MM.1S (cell line): ENCODE results near the gene TFDP2.

Source experiments
- DNase-seq: peaks from one replicate; pipeline ENCODE4 v3.0.0-alpha.2; 2015
- H2AFZ ChIP-seq: fragments of 300-600 bp; sonication (generic); 2 replicates; pipeline ENCODE4 v1.6.0; 2016; ENCODE audit warnings: antibody characterized with exemption, low read length
- H3F3A ChIP-seq: fragments of 300-600 bp; sonication (generic); 2 replicates; pipeline ENCODE4 v1.6.1; 2016; ENCODE audit warnings: mild to moderate bottlenecking, antibody characterized with exemption, low read length, moderate library complexity, mixed read lengths; ENCODE audit not compliant: insufficient read depth
- H3K27ac ChIP-seq: fragments of 300-600 bp; sonication (generic); 2 replicates; pipeline ENCODE4 v1.5.1; 2016; ENCODE audit warnings: mild to moderate bottlenecking, low read length
- H3K27me3 ChIP-seq: fragments of 300-600 bp; sonication (generic); replicated peaks from 2 replicates; pipeline ENCODE4 v1.6.0; 2016; ENCODE audit warnings: low read length; ENCODE audit not compliant: insufficient read depth
- H3K36me3 ChIP-seq: fragments of 300-600 bp; sonication (generic); replicated peaks from 2 replicates; pipeline ENCODE4 v1.6.1; 2016; ENCODE audit warnings: mild to moderate bottlenecking, low read length, mixed read lengths; ENCODE audit not compliant: insufficient read depth
- H3K4me1 ChIP-seq: fragments of 300-600 bp; sonication (generic); 2 replicates; pipeline ENCODE4 v1.6.1; 2016; ENCODE audit warnings: low read length, mixed read lengths
- H3K4me2 ChIP-seq: fragments of 300-600 bp; sonication (generic); 2 replicates; pipeline ENCODE4 v1.6.0; 2016; ENCODE audit warnings: low read depth, low read length
- H3K4me3 ChIP-seq: fragments of 300-600 bp; sonication (generic); 2 replicates; pipeline ENCODE4 v1.5.1; 2016; ENCODE audit warnings: low read length, mixed read lengths
- H3K79me2 ChIP-seq: fragments of 300-600 bp; sonication (generic); 2 replicates; pipeline ENCODE4 v1.6.1; 2016; ENCODE audit warnings: mixed run types, low read length, mixed read lengths
- H3K9ac ChIP-seq: fragments of 300-600 bp; sonication (generic); 2 replicates; pipeline ENCODE4 v1.6.1; 2016; ENCODE audit warnings: low read length, mixed read lengths
- H3K9me2 ChIP-seq: fragments of 300-600 bp; sonication (generic); replicated peaks from 2 replicates; pipeline ENCODE4 v1.6.1; 2016; ENCODE audit warnings: mild to moderate bottlenecking, low read length, mixed read lengths; ENCODE audit not compliant: insufficient read depth
- H3K9me3 ChIP-seq: fragments of 300-600 bp; sonication (generic); replicated peaks from 2 replicates; pipeline ENCODE4 v1.6.1; 2016; ENCODE audit warnings: mild to moderate bottlenecking, low read length, mixed read lengths; ENCODE audit not compliant: insufficient read depth
- H4K20me1 ChIP-seq: fragments of 300-600 bp; sonication (generic); 2 replicates; pipeline ENCODE4 v1.6.1; 2016; ENCODE audit warnings: mild to moderate bottlenecking, low read length, moderate library complexity, mixed read lengths; ENCODE audit not compliant: insufficient read depth
- EZH2 ChIP-seq: fragments of 300-600 bp; sonication (generic); optimal IDR thresholded peaks from 2 replicates; pipeline ENCODE3; 2017; ENCODE audit warnings: low read depth, mild to moderate bottlenecking, antibody characterized with exemption, low read length, mixed read lengths
- EZH2phosphoT487 ChIP-seq: fragments of 300-600 bp; sonication (generic); IDR thresholded peaks from 2 replicates; pipeline ENCODE4 v1.6.1; 2018; ENCODE audit warnings: antibody characterized with exemption, low read length
- TF ChIP-seq, protein P1 (sequence below): fragments of 300-600 bp; sonication (generic); IDR thresholded peaks from 2 replicates; pipeline ENCODE4 v1.5.1; 2016; ENCODE audit warnings: antibody characterized with exemption, low read length, mixed read lengths

The TFDP2 gene

DNA sequence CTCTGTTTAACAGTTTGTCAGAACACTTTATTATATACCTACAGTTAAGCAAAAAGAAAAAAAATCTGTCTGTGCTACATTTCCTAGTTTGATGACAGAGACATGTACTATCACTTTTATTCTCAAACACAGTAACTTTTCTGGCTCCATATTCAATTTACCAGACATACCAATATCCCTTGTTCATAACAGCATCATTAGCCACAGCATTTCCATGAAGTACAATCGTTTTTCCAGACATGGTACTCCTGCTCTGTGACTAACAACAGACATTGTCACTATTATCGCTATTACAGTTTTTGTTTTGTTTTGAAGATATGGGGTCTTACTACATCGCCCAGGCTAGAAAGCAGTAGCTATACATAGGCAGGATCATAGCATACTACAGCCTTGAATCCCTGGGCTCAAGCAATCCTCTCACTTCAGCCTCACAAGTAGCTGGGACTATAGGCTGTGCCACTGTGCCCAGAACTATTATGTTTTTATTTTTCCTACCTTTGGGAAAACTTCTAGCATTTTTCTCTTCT lies 14.5 kb downstream of the TFDP2 start:
- no peaks in the 10 kb centered on the region for H3F3A ChIP-seq
- H3K9me2 ChIP-seq = no peaks in the 10 kb centered on the region
- H3K36me3 ChIP-seq = no peaks in the 10 kb centered on the region
- no peak overlapping the region for H2AFZ ChIP-seq
- H3K9me3 ChIP-seq = no peaks in the 10 kb centered on the region
- H3K4me1 ChIP-seq = no peaks in the 10 kb centered on the region
- no peak overlapping the region for H3K4me2 ChIP-seq
- H3K27ac ChIP-seq = no peak overlapping the region
- DNase-seq = no peak
- no peaks in the 10 kb centered on the region for H4K20me1 ChIP-seq
- no peak overlapping the region for H3K4me3 ChIP-seq
- H3K9ac ChIP-seq = no peak overlapping the region
- no peaks in the 10 kb centered on the region for H3K79me2 ChIP-seq
- no peaks in the 10 kb centered on the region for H3K27me3 ChIP-seq
- TF ChIP-seq EZH2phosphoT487 = no peak
- TF ChIP-seq, protein P1, sequence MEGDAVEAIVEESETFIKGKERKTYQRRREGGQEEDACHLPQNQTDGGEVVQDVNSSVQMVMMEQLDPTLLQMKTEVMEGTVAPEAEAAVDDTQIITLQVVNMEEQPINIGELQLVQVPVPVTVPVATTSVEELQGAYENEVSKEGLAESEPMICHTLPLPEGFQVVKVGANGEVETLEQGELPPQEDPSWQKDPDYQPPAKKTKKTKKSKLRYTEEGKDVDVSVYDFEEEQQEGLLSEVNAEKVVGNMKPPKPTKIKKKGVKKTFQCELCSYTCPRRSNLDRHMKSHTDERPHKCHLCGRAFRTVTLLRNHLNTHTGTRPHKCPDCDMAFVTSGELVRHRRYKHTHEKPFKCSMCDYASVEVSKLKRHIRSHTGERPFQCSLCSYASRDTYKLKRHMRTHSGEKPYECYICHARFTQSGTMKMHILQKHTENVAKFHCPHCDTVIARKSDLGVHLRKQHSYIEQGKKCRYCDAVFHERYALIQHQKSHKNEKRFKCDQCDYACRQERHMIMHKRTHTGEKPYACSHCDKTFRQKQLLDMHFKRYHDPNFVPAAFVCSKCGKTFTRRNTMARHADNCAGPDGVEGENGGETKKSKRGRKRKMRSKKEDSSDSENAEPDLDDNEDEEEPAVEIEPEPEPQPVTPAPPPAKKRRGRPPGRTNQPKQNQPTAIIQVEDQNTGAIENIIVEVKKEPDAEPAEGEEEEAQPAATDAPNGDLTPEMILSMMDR = no peak
- no peak for TF ChIP-seq EZH2

DNA sequence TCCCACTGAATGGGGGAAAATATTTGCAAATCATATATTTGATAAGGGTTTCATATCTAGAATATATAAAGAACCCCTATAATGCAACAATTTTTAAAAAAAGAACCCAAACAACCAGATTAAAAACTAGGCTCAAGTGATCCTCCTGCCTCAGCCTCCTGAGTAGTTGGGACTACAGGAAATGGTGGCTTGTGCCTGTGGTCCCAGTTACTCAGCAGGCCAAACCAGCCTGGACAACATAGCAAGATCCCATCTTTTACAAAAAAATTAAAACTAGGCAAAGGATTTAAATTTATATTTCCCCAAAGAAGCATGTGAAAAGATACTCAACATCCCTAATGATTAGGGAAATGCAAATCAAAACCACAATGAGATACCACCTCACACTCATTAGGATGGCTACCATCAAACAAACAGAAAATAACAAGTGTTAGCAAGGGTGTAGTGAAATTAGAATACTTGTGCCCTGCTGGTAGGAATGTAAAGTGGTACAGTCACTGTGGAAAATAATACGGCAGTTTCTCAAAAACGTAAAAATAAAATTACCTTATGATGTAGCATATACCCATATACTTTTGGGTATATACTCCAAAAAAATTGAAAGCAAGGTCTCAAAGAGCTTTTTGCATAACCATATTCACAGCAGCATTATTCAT lies 19.7 kb downstream of the TFDP2 start:
- Histone ChIP-seq H3K36me3 (no peaks in the 10 kb centered on the region), H3K27ac (no peak overlapping the region), H2AFZ (no peak overlapping the region), H3F3A (no peaks in the 10 kb centered on the region), H3K9ac (no peak overlapping the region), H3K4me1 (no peaks in the 10 kb centered on the region), H4K20me1 (no peaks in the 10 kb centered on the region), H3K9me2 (no peaks in the 10 kb centered on the region), H3K9me3 (no peaks in the 10 kb centered on the region), H3K27me3 (no peaks in the 10 kb centered on the region), H3K4me3 (no peak overlapping the region), H3K79me2 (no peaks in the 10 kb centered on the region), H3K4me2 (no peak overlapping the region)
- DNase-seq = no peak
- TF ChIP-seq EZH2 (no peak), EZH2phosphoT487 (no peak)
- TF ChIP-seq, protein P1 = no peak

DNA sequence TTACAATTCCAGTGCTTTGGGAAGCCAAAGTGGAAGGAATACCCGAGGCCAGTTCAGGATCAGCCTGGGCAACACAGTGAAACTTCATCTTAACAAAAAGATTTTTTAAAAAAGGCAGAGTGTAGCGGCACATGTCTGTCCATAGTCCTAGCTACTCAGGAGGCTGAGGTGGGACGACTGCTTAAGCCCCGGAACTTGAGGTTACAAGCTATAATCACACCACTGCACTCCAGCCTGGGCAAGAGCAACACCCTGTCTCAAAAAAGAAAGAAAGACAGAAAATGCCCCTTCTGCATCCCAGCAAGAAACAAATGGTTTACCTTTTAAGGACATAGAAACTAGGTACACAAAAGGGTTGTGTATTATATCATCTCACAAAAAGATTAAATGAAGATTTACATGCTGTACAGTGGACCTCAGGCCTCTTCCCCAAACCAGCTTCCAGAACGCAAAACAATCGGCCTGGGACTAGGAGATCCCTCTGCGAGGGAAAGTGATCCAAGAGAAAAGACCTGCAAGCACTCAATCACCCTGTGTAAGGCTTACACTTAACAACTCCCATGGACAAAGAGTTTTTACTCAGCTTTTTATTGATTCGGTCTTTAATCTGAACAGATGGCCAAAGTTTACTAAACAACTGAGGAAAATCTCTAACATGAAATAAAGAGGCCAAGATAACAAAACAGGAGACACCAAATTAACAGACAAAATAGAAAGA lies 21.2 kb downstream of the TFDP2 start:
- H3K27ac ChIP-seq = no peak overlapping the region
- no peak overlapping the region for H3K9ac ChIP-seq
- H3K9me2 ChIP-seq = no peaks in the 10 kb centered on the region
- no peaks in the 10 kb centered on the region for H3K36me3 ChIP-seq
- H3F3A ChIP-seq = no peaks in the 10 kb centered on the region
- H2AFZ ChIP-seq = no peak overlapping the region
- DNase-seq = no peak
- no peaks in the 10 kb centered on the region for H3K79me2 ChIP-seq
- H3K9me3 ChIP-seq = no peaks in the 10 kb centered on the region
- H3K4me1 ChIP-seq = no peaks in the 10 kb centered on the region
- no peaks in the 10 kb centered on the region for H3K27me3 ChIP-seq
- H4K20me1 ChIP-seq = no peaks in the 10 kb centered on the region
- no peak overlapping the region for H3K4me3 ChIP-seq
- no peak overlapping the region for H3K4me2 ChIP-seq
- TF ChIP-seq, protein P1 = no peak
- TF ChIP-seq EZH2phosphoT487 (no peak), EZH2 (no peak)
